NB4 (cell line): ENCODE results near the gene MICAL2.

ENCODE experiments used
- CTCF ChIP-seq: IDR thresholded peaks from one replicate; pipeline ENCODE4 v1.5.1; 2012; ENCODE audit warnings: low read depth, low read length
- MAX ChIP-seq: IDR thresholded peaks from 2 replicates; pipeline ENCODE4 v1.6.1; 2011; ENCODE audit warnings: low read depth, low read length
- POLR2A ChIP-seq: IDR thresholded peaks from 2 replicates; pipeline ENCODE4 v1.6.1; 2011; ENCODE audit warnings: mild to moderate bottlenecking; ENCODE audit not compliant: insufficient read length; ENCODE audit errors: extremely low read depth

GRCh38 chr11:12280838-12281565, 170.6 kb downstream of the MICAL2 start:
- TF ChIP-seq CTCF (no peak), POLR2A (no peak), MAX (no peak)
